HG02840 (cell line): ENCODE measurements around the gene ATP13A3.

Source experiments
- ATAC-seq: cut with Tn5 transposase; IDR thresholded peaks from one replicate; pipeline ENCODE4 v1.9.1; 2021; ENCODE audit warnings: mild to moderate bottlenecking, moderate library complexity, moderate number of reproducible peaks; ENCODE audit not compliant: unreplicated experiment, low FRiP score

The ATP13A3 gene

DNA sequence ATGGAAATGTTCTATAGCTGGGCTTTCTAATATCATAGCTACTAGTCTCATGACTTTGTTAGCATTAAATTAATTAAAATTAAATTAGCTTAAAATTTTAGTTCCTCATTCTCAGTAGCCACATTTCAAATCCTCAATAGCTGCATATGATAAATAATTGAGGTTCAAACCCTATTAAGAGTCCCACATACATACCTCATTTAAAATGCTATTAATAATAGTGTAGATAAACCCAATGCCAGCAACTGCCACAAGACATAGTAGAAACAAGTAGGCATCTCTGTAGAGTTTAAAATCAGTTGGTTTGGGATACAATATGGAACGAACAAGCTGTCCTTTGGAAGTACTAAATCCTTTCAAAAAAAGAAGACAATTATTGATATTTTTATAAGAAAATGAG lies 39.1 kb downstream of the ATP13A3 start:
- no peak for ATAC-seq

DNA sequence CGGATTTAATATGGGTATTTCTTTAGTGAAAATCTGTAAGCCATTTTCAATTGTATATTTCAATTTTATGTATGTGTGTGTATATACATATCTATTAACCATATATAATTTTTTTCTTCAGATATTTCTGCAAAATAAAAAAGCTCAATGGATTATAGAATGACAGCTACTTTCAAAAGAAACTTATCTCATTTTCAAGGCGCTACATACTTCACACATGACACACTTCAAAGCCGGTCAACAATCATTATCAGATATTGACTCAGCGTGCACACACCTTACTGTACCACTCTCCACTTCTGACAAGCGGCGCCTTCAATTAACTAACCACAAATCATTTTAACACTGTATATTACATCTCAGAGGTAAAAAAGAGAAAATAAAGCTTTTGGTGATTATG lies 39.6 kb downstream of the ATP13A3 start:
- no peak for ATAC-seq

- no peak for ATAC-seq
These were observed 40.0 kb downstream of the ATP13A3 start for GRCh38 chr3:194446754-194447153.

DNA sequence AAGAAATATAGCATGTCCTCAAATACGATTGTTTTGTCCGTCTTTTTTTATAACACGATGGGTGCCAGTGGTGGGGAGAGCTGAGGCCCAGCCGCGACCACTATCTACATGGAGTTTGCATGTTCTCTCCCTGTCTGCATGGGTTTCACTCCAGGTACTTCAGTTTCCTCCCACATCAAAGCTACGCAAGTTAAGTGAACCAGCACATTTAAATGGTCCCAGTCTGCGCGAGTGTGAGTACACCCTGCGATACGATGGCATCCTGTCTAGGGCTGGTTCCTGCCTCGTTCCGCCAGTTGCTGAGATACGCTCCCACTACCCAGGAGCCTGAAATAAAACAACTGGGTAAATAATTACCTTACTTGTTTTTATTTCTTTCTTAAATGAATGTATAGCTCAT lies 40.6 kb downstream of the ATP13A3 start:
- no peak for ATAC-seq

DNA sequence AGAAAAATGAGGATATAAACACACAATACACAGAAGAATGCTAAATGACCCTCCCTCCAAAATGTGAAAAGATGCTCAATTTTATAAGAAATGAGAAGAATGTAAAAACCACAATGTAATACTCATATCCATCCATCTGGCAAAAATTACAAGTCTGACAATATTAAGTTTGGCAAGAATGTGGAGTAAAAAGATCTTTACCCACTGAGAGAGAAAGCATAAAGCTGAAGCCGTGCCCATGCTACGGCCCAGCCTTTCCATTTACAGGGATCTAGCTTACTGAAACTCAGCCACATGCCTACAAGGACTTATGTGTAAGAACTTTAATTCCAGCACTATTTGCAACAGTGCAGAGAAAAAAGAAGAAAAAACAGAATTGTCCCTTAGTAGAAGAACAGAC lies 42.9 kb downstream of the ATP13A3 start:
- no peak for ATAC-seq

DNA sequence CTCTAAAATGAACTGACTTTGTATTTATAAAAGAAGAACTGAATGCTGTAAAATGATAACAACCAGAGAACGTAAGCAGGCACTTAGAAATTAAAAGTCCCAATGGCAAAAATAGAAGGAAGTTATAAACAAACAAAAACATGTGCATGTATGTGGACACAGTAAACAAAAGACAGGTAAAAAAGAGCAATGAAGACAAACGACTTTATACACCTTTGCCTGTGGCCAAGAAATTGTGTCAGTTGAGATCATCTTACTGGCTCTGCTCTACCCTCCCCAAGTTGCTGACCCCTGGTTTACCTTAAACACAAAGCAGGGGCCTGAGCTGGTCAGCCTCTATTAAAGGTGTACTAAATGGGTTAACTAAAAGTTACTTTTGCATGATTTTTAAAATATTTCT lies 46.0 kb downstream of the ATP13A3 start:
- no peak for ATAC-seq

DNA sequence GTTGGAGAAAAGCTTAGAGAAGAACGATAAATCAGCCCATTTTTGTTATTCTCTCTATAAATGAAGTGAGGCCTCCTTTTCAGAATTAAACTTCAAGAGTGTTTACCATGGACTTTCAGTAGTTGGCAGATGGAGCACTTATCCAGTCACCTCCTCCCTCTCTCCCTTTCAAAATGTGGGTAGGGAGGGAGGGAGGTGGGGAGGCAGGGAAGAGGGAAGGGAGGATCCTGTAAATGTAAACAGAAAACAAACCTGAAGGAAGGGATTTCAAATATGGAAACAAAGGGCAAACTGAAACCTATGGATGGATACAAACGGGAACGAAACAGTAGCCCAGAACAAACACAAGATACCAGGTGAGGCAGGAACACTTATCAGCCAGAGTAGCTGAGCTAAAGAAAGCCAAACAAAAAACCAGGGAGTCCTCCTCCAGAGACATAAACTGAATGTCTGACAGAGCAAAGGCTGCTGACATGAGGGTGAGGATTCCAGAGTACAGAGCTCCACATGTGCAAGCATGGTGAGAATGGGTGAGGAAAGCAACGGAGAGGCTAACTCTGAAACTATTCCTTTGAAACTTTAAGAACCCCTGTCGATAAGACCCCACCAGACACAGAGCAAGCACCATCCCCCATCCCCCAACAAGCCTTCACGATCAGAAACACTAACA lies 46.8 kb downstream of the ATP13A3 start:
- ATAC-seq: no peak

GRCh38 chr3:194434503-194434902 lies 52.3 kb downstream of the ATP13A3 start:
- ATAC-seq: no peak

GRCh38 chr3:194431554-194431953 lies 55.2 kb downstream of the ATP13A3 start:
- ATAC-seq: no peak

DNA sequence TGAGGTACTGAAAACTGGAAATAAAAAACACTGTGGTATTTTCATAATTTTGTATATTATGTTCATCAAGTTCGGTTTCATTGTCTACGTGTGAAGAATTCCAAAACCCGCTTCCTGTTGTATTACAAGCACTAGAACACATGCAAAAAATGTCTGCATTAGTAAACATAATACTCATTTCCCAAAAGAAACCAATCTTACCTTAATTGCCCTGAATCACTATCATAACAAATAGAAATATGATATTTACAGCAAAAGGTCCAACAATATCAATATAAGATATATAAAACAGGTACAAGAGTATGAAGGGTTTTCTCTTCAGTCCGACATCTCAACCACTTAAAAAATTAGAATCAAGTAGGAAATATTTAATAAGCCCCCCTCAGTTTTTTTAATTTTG lies 61.4 kb downstream of the ATP13A3 start:
- ATAC-seq: no peak

DNA sequence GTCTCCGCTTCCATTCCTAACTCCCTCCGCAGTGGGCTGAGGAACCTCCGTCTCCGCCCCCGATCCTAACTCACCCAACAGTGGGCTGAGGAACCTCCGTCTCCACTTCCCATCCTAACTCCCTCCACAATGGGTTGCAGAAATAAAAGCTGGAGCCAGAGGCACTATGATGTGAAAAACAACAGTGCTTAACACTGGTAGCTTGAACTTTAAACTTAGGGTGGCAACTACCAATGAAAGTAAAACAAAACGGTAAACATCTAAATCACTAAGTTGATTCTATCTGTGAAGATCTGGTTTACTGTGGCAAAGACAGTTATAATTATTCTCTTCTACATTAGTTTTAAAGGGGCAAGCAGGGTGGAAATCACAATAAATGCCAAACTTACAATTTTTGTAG lies 61.8 kb downstream of the ATP13A3 start:
- ATAC-seq: no peak

DNA sequence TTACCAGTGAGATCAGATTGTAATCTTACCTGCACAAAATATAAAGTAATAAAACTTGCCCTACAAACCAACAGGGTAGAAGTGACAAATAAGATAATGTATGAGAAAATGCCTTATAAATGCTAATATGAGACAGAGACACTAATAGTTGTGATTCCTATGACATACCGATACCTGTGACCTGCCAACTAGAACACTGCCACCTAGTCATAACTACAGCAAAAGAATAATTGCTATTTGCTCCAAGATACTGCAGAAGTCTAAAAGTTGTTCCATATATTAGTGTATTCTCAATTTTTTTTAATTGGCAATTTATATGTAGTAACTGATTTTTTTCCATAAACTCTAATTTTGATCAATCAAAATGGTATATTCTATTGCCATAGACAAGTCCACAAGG lies 62.4 kb downstream of the ATP13A3 start:
- no peak for ATAC-seq

GRCh38 chr3:194423317-194423716 lies 63.5 kb downstream of the ATP13A3 start:
- no peak for ATAC-seq

DNA sequence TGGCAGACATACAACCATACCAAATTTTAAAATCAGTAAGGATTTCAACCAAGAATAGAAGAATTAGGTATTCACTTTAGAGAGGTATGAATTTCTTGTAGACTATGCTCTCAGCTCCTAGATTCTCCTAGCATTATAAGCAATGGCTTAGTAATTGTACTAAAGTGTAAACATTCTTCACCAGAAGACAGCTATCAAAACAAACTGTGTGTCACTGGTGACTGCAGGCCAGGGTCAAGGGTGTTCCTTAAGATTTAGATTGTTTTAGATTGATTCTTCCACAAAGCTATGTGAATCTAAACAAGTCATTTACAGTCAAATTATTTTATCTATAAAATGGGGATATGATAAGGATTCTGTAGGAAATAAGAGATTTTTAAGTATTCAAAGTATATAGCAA lies 64.6 kb downstream of the ATP13A3 start:
- no peak for ATAC-seq

GRCh38 chr3:194418671-194419070 lies 68.1 kb downstream of the ATP13A3 start:
- no peak for ATAC-seq

DNA sequence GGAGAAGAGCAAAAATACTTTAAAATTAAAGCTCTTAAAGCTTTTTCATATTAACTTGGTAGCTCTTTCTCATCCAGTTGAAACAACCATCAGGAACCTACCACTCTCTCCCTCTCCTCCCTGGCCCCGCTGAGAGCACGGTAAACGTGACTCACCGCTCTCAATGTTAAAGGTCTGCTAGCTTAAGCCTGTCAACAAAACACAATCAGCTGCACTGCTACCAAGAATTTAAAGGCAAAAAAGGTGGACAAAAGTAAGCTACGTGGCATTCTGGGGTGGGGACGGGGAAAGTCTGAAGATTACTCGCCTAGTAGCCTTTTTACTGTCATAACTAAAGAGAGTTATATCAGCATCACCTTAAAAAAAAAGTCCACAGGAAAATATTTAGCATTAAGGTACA lies 79.4 kb downstream of the ATP13A3 start:
- ATAC-seq: no peak

DNA sequence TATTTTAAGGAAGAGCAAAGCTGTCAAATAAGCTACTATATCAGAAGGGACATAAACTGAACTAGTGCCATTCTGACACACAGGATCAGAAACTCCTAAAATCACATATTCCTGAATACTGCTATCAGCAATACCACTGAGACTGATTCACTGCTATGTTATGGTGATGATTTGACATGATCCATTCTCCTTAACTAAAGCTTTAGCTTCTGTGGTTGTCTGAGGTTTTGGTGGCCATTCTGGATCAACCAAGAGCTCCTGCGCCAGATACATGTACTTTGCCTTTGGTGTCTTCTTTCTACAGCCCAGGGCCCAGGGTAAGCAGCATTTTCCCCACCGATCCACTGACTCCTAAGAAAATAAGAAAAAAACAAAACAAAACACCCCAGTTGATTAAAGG lies 81.0 kb downstream of the ATP13A3 start:
- ATAC-seq: no peak

DNA sequence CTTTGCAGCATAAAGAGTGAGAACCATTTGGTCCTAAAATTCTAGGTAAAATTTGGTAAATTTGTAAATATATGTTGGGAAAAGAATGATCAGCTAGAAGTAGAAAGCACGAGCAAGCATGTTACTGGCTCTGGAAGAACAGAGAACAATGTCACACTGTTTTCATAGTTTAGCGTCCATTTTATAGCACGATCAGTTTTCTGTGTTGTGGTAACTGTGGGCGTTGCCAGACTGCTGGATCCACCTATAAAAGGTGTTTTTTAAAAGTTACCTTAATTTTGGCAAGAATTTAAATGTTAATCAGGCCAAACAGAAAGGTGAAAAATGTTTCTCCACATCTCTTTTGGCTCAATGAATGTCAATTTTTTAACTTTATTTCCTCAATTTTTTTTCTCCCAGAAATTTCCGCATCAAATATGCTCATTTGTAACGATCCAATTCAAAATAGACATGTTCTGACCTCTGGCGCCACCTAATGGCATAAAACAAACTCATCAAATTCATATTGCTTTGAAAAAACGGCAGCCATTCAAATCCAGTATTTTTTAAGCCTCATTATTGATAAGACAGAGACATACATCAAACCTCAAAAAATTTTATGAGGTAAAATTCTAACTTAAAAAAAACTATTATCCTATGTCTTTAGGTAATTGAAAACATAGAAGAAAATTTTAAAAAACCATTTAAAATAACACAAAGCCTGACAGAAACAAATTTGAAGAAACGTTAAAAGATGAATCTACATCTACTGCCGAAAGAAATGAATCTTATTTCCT lies 82.2 kb downstream of the ATP13A3 start:
- no peak for ATAC-seq

DNA sequence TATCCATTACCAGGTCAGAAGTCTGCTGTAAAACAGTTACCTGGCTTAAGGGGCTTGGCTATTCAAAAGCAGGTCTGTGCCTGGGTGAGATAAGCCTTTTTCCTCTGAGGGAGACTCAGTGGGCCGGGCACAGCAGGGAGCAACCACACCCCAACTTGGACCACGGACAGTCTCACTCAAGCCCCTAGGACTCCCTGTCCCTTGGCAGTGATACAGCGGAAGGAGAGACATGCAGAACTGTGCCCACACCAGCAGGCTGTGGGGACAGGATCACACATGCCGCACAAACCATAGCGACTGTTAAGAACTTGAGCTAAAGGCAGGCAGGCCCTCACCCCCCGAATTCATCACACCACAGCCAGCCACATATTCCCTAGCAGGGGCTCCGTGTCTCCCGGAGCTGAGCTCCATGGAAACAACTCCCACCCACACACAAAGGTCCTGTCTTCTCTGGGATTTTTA lies 84.9 kb downstream of the ATP13A3 start:
- ATAC-seq: no peak

DNA sequence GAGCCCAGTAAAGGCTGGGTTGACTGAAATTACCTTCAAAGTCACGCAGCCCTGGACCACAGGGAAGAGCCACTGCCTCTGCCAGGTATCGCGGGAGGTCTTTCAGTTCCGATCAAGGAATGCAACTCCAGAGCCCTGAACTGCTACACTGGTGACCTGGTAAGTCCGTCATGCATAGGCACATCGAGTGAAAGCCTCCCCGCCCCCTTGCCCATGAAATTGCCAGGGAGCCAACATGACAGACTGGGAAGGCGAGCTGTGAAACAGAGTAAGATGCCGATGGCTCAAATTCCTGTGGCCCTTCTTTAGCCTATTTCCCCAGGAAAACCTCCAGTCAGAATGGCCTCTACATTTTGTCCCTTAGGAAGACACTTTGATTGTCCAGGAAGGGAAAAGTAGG lies 85.5 kb downstream of the ATP13A3 start:
- ATAC-seq: no peak

- no peak for ATAC-seq
These were observed 86.9 kb downstream of the ATP13A3 start for GRCh38 chr3:194399874-194400411.

DNA sequence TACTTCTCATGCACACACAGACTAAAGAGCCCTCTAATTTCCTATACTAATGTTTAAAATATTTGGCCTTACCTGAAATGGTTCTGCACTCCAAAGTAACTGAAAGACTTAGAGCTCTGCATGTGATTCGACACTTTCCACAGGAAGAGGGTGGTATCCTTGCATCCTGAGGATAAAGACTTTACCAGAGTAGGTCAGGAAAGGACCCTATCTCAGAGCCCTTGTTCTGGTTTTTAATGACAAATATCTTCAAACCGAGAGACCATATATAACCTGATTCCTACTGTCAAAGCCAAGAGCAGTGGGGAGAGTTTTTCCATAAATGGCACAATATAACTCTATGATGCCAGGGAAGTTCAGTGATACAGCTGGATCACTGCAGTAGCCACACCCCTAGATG lies 87.6 kb downstream of the ATP13A3 start, which contains the start of gene GP5:
Gene GP5 (minus strand): TSS at position 101 of the 400 bp plus-strand sequence. CDS start 984 bp downstream, outside the sequence.
- ATAC-seq: no peak
